ENCODE measurements around the gene EME1.

The EME1 gene

GRCh38 chr17:50373705-50374104 lies 676 bp downstream of the EME1 start:
- DNase-seq (ENCODE audit: low read depth, low spot score), result no peak
- Histone ChIP-seq H3K36me3 (ENCODE audit: insufficient read depth, low read length) (peaks cover 36% of the 10 kb centered on the region), H3K4me3 (peak overlapping the region; percentile 99), H3K9me3 (ENCODE audit: low read depth, low read length) (no peaks in the 10 kb centered on the region), H3K27ac (peak overlapping the region; percentile 26; the same call in 1 of the 2 replicates), H3K9ac (ENCODE audit: insufficient read length) (peak overlapping the region; percentile 97)
- TF ChIP-seq FOXP2 (optimal IDR thresholded peaks at IDR 0.05; ENCODE audit: control extremely low read depth, extremely low read length, insufficient read depth), result no peak
- no peak for TF ChIP-seq POLR2AphosphoS5 (IDR thresholded peaks at IDR 0.05; ENCODE audit: borderline replicate concordance, low read depth, low read length)
- no peak for TF ChIP-seq EZH2 (IDR thresholded peaks at IDR 0.05)

GRCh38 chr17:50375858-50376538 lies 3.0 kb downstream of the EME1 start:
- DNase-seq (ENCODE audit: low read depth, low spot score), result no peak
- no peak overlapping the region for H3K9ac ChIP-seq (ENCODE audit: insufficient read length)
- H3K27ac ChIP-seq, result no peak overlapping the region
- peaks cover 36% of the 10 kb centered on the region for H3K36me3 ChIP-seq (ENCODE audit: insufficient read depth, low read length)
- no peak overlapping the region for H3K4me3 ChIP-seq
- TF ChIP-seq EZH2 (IDR thresholded peaks at IDR 0.05) (no peak), FOXP2 (optimal IDR thresholded peaks at IDR 0.05; ENCODE audit: control extremely low read depth, extremely low read length, insufficient read depth) (no peak), POLR2AphosphoS5 (IDR thresholded peaks at IDR 0.05; ENCODE audit: borderline replicate concordance, low read depth, low read length) (no peak)
- no peaks in the 10 kb centered on the region for H3K9me3 ChIP-seq (ENCODE audit: low read depth, low read length)

- Histone ChIP-seq H3K4me3 (no peak overlapping the region), H3K9ac (ENCODE audit: insufficient read length) (no peak overlapping the region), H3K9me3 (ENCODE audit: low read depth, low read length) (no peaks in the 10 kb centered on the region), H3K27ac (no peak overlapping the region), H3K36me3 (ENCODE audit: insufficient read depth, low read length) (peaks cover 65% of the 10 kb centered on the region)
- TF ChIP-seq FOXP2 (optimal IDR thresholded peaks at IDR 0.05; ENCODE audit: control extremely low read depth, extremely low read length, insufficient read depth) (no peak), EZH2 (IDR thresholded peaks at IDR 0.05) (no peak), POLR2AphosphoS5 (IDR thresholded peaks at IDR 0.05; ENCODE audit: borderline replicate concordance, low read depth, low read length) (no peak)
- DNase-seq (ENCODE audit: low read depth, low spot score), result no peak
Measured at GRCh38 chr17:50379351-50380132, 6.5 kb downstream of the EME1 start.

- DNase-seq (ENCODE audit: low read depth, low spot score), result no peak
- Histone ChIP-seq H3K36me3 (ENCODE audit: insufficient read depth, low read length) (peaks cover 70% of the 10 kb centered on the region), H3K27ac (no peak overlapping the region)
Measured at GRCh38 chr17:50380369-50381259, 7.6 kb downstream of the EME1 start.

GRCh38 chr17:50381260-50381815 lies 8.3 kb downstream of the EME1 start:
- DNase-seq (ENCODE audit: low read depth, low spot score), result no peak
- Histone ChIP-seq H3K9me3 (ENCODE audit: low read depth, low read length) (no peaks in the 10 kb centered on the region), H3K27ac (no peak overlapping the region), H3K36me3 (ENCODE audit: insufficient read depth, low read length) (peaks cover 78% of the 10 kb centered on the region), H3K9ac (ENCODE audit: insufficient read length) (no peak overlapping the region), H3K4me3 (no peak overlapping the region)
- TF ChIP-seq POLR2AphosphoS5 (IDR thresholded peaks at IDR 0.05; ENCODE audit: borderline replicate concordance, low read depth, low read length), result no peak
- TF ChIP-seq FOXP2 (optimal IDR thresholded peaks at IDR 0.05; ENCODE audit: control extremely low read depth, extremely low read length, insufficient read depth), result no peak
- no peak for TF ChIP-seq EZH2 (IDR thresholded peaks at IDR 0.05)

More at GRCh38 chr17:50380369-50381259, 7.6 kb downstream of the EME1 start:
- H3K4me3 ChIP-seq, result no peak overlapping the region
- no peaks in the 10 kb centered on the region for H3K9me3 ChIP-seq (ENCODE audit: low read depth, low read length)
- H3K9ac ChIP-seq (ENCODE audit: insufficient read length), result no peak overlapping the region
- TF ChIP-seq POLR2AphosphoS5 (IDR thresholded peaks at IDR 0.05; ENCODE audit: borderline replicate concordance, low read depth, low read length) (0 out of 2 replicates have a peak, but pooled peaks have one; percentile 15), FOXP2 (optimal IDR thresholded peaks at IDR 0.05; ENCODE audit: control extremely low read depth, extremely low read length, insufficient read depth) (no peak)

GRCh38 chr17:50381920-50382319 lies 8.9 kb downstream of the EME1 start:
- Histone ChIP-seq H3K9ac (ENCODE audit: insufficient read length) (no peak overlapping the region), H3K9me3 (ENCODE audit: low read depth, low read length) (no peaks in the 10 kb centered on the region), H3K36me3 (ENCODE audit: insufficient read depth, low read length) (peaks cover 83% of the 10 kb centered on the region), H3K27ac (no peak overlapping the region), H3K4me3 (no peak overlapping the region)
- DNase-seq (ENCODE audit: low read depth, low spot score), result no peak
- no peak for TF ChIP-seq FOXP2 (optimal IDR thresholded peaks at IDR 0.05; ENCODE audit: control extremely low read depth, extremely low read length, insufficient read depth)
- TF ChIP-seq EZH2 (IDR thresholded peaks at IDR 0.05), result no peak
- no peak for TF ChIP-seq POLR2AphosphoS5 (IDR thresholded peaks at IDR 0.05; ENCODE audit: borderline replicate concordance, low read depth, low read length)

GRCh38 chr17:50382931-50383330 lies 9.9 kb downstream of the EME1 start:
- no peak overlapping the region for H3K27ac ChIP-seq
- no peak overlapping the region for H3K4me3 ChIP-seq
- no peak overlapping the region for H3K9ac ChIP-seq (ENCODE audit: insufficient read length)
- no peak for DNase-seq (ENCODE audit: low read depth, low spot score)
- no peaks in the 10 kb centered on the region for H3K9me3 ChIP-seq (ENCODE audit: low read depth, low read length)
- H3K36me3 ChIP-seq (ENCODE audit: insufficient read depth, low read length), result peaks cover 94% of the 10 kb centered on the region
- TF ChIP-seq EZH2 (IDR thresholded peaks at IDR 0.05), result no peak
- TF ChIP-seq FOXP2 (optimal IDR thresholded peaks at IDR 0.05; ENCODE audit: control extremely low read depth, extremely low read length, insufficient read depth), result no peak
- no peak for TF ChIP-seq POLR2AphosphoS5 (IDR thresholded peaks at IDR 0.05; ENCODE audit: borderline replicate concordance, low read depth, low read length)
